GM12873 (cell line): ENCODE data around the gene RIPK3.

Experiments
- CTCF ChIP-seq: IDR thresholded peaks from 2 replicates; pipeline ENCODE4 v1.5.1; 2012; ENCODE audit warnings: low read depth, mild to moderate bottlenecking, moderate library complexity, low read length, control low read depth; ENCODE audit not compliant: insufficient read depth; ENCODE audit errors: missing control alignments

RIPK3 gene

DNA sequence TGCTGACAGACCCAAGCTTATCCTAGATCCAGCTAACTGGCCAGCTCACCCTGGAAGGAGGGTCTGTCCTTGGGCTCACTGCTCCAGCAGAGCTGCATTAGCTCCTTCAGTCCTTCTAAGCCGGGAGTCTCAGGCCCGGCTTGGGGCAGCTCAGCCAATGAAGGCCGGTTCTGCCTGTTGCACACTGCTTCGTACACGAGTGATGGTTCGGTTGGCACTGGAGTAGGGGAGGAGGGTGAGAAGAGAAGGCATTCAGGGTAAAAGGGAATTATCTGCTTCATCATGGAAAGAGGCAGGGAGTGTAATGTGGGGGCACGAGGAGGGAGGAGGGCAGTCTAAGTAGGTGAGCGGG, 2.0 kb downstream of the RIPK3 start:
- no peak for TF ChIP-seq CTCF

DNA sequence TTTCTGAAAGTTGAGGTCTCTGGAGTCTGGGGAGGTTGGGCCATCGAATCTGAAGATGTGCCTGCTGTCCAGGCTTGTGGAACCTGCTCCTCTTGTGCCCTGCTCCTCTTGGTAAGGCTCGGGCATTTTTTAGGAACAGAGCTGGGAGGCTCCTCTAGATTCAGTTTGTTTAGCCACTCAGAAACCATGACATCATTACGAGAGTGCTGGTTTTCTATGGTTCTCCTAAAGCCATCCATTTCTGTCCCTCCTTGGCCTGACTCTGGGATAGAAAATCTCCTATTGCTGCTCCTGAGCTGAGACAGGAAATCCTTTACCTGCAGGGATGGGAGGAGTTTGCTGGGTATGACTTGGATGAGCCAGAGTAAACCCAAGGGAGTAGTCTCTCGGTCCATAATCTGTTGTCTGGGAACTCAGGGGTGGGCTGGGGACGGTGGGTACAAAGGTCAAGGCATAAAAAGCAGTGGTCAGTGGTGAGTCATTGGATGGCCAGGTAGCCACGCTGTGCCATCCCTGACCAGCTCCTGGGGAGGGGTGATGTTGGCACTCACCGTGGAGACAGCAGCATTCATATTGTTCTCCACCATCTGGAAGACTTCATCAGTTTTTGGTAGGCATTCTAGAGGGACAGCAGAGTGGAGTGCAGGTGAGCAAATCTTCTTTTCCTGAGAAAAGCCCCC, 2.5 kb downstream of the RIPK3 start:
- no peak for TF ChIP-seq CTCF

- no peak for TF ChIP-seq CTCF
These were observed 4.2 kb downstream of the RIPK3 start for GRCh38 chr14:24335461-24336171.

DNA sequence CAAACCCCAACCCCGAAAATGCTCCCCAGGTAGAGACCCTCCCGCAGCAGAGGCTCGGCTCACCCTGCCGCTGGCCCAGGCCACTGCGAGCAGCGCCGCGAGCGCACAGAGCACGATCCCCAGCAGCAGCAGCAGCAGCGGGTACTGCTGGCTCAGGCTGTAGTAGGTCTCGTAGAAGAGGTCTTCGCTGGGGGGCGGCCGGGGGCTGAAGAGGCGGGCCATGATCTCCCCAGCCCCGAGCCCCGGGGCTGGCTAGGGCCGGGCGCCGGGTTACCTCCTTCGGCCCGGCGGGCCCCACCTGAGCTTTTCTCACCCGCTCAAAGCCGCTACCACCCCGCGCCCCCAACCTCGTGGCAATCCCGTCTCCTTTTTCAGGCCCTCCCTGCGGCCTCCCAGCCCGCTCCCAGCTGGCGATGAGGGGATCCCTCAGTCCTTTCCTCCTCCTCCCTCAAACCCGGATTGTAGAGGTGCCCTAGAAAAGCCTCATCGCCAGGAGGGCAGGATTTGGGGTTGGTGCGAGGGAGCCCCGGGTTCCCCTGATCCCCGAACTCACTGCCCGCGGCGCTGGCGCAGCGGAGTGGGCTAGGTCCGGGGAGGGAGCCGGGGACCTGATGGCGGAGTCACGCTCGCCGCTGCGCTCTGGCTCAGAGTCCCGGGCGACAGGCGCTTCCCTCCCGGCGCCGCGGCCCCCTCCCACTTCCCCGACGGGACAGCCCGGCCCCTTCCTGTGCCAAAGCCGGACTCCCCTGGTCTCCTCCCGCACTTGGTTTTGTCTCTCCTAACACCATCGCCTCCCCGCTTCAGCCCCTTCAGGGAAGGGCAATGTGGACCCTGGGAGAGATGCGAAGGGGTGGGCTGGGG, 5.1 kb downstream of the RIPK3 start, which contains the start of gene ADCY4:
ADCY4 (minus strand) TSS at position 641 of the 861 bp plus-strand sequence; CDS start at position 222, 419 bp downstream.
- no peak for TF ChIP-seq CTCF

GRCh38 chr14:24332268-24332993, 7.4 kb downstream of the RIPK3 start:
- peak; percentile 88 for TF ChIP-seq CTCF

DNA sequence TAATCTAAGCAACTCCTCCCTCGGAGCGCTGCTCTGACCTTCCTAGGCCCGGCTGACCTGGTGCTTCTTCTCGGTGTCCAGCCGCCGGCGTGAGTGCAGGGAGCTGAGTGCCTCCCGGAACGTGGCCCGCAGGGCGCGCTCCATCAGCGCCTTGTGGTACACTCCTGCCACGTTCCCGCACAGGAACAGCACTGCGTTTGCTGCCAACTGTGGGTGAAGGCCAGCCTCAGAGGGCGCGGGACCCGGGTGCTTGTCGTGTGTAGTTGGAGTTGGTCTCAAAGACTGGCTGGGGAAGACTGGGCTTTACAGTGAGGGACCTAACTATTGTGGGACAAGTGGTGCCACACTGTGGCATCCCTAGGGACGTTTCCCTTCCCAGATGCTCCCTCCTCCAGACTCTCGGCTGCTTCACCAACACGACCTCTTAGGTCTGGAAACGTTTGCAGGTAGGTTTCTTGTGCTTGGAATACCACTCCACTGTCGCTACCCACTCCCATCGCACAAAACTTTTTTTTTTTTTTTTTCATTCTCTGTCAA, 8.0 kb downstream of the RIPK3 start:
- no peak for TF ChIP-seq CTCF
